ENCODE measurements around the gene SNX24. TPM values are rescaled to one million over a fixed set of nuclear protein-coding genes. Genes with fewer than 3 reads are reported as not detected.

Gene SNX24
- total RNA-seq, 1 experiment from 2014 or later = 22.3 TPM

DNA sequence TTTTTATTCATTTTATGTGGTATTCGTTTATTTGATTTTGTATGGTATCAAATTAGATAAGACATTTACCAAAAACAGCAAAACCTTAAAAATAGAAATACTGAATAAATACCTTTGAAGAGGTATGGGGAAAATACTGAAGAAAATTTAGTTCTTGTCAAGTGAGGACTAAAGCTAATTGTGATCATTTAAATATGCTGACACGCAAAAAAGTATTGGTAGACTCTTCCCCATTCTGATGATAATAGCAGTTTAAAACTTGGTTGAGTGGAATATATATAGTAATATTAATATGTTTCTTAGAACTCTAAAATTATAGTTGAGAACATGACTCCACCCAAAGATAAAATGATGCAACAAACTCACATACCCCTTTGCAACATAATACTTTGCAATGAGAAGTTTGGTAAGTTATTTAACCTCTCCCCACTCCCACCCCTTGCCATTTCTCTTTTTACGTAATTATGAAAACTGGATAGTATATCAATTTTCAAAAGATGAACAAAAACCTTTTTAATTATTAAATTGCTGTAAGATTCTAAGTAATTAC lies 30.1 kb upstream of the SNX24 start:
- Histone ChIP-seq H3K79me2 (ENCODE audit: low read depth) (no peaks in the 10 kb centered on the region), H4K20me1 (ENCODE audit: insufficient read depth) (0 out of 2 replicates have a peak, but pooled peaks cover 3% of the 10 kb centered on the region), H3K4me1 (replicated peaks; ENCODE audit: insufficient read depth) (no peaks in the 10 kb centered on the region), H3K4me2 (no peak overlapping the region), H3F3A (ENCODE audit: insufficient read depth, low read depth) (no peaks in the 10 kb centered on the region), H3K36me3 (ENCODE audit: low read depth) (no peaks in the 10 kb centered on the region; the same call in 1 of the 2 replicates), H2AFZ (no peak overlapping the region), H3K27ac (no peak overlapping the region), H3K9me3 (ENCODE audit: insufficient read depth, low read depth) (no peaks in the 10 kb centered on the region), H3K27me3 (ENCODE audit: insufficient read depth, low read depth) (no peaks in the 10 kb centered on the region), H3K4me3 (no peak overlapping the region), H3K9me2 (ENCODE audit: insufficient read depth) (no peaks in the 10 kb centered on the region)
- POLR2A ChIA-PET (ENCODE audit: unreplicated experiment) = no interaction called here
- intact Hi-C loops (cut with micrococcal nuclease; ENCODE audit: unreplicated experiment) = no loop called here
- CTCF ChIA-PET = no interaction called here
- no TSS peak for BruUV-seq (replicated peaks)
- TF ChIP-seq, protein P1, sequence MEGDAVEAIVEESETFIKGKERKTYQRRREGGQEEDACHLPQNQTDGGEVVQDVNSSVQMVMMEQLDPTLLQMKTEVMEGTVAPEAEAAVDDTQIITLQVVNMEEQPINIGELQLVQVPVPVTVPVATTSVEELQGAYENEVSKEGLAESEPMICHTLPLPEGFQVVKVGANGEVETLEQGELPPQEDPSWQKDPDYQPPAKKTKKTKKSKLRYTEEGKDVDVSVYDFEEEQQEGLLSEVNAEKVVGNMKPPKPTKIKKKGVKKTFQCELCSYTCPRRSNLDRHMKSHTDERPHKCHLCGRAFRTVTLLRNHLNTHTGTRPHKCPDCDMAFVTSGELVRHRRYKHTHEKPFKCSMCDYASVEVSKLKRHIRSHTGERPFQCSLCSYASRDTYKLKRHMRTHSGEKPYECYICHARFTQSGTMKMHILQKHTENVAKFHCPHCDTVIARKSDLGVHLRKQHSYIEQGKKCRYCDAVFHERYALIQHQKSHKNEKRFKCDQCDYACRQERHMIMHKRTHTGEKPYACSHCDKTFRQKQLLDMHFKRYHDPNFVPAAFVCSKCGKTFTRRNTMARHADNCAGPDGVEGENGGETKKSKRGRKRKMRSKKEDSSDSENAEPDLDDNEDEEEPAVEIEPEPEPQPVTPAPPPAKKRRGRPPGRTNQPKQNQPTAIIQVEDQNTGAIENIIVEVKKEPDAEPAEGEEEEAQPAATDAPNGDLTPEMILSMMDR (conservative IDR thresholded peaks at IDR 0.05) = no peak
- TF ChIP-seq EZH2 (IDR thresholded peaks at IDR 0.05; ENCODE audit: low read depth) = no peak
- no peak for DNase-seq

DNA sequence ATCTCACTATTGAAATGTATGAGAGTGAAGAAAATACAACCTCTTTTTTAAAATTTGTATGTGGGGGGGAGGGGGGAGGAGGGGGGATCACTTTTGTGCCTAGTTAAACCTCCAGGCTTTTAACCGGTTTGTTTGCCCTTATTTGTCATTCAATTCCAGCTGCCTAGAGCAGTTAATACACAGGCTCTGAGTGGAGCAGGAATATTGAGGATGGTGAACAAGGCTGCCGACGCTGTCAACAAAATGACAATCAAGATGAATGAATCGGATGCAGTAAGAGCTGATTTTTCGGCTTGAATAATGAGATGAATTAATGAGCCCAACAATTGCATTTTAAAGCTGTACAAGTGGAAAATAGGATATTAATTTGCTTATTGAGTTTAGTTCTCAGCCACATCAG lies 28.7 kb upstream of the SNX24 start:
- Histone ChIP-seq H3K27ac (no peak overlapping the region), H3K9me2 (ENCODE audit: insufficient read depth) (no peaks in the 10 kb centered on the region), H3K9me3 (ENCODE audit: insufficient read depth, low read depth) (no peaks in the 10 kb centered on the region), H3K4me3 (no peak overlapping the region), H3K4me2 (no peak overlapping the region), H3K27me3 (ENCODE audit: insufficient read depth, low read depth) (no peaks in the 10 kb centered on the region), H4K20me1 (ENCODE audit: insufficient read depth) (0 out of 2 replicates have a peak, but pooled peaks cover 3% of the 10 kb centered on the region), H3K4me1 (replicated peaks; ENCODE audit: insufficient read depth) (no peaks in the 10 kb centered on the region), H3K79me2 (ENCODE audit: low read depth) (no peaks in the 10 kb centered on the region), H3K36me3 (ENCODE audit: low read depth) (no peaks in the 10 kb centered on the region; the same call in 1 of the 2 replicates), H3F3A (ENCODE audit: insufficient read depth, low read depth) (no peaks in the 10 kb centered on the region), H2AFZ (no peak overlapping the region)
- no peak for TF ChIP-seq EZH2 (IDR thresholded peaks at IDR 0.05; ENCODE audit: low read depth)
- TF ChIP-seq, protein P1 (conservative IDR thresholded peaks at IDR 0.05) = no peak
- DNase-seq = no peak
- BruUV-seq (replicated peaks) = no TSS peak
- CTCF ChIA-PET = no interaction called here
- POLR2A ChIA-PET (ENCODE audit: unreplicated experiment) = no interaction called here
- intact Hi-C loops (cut with micrococcal nuclease; ENCODE audit: unreplicated experiment) = no loop called here

DNA sequence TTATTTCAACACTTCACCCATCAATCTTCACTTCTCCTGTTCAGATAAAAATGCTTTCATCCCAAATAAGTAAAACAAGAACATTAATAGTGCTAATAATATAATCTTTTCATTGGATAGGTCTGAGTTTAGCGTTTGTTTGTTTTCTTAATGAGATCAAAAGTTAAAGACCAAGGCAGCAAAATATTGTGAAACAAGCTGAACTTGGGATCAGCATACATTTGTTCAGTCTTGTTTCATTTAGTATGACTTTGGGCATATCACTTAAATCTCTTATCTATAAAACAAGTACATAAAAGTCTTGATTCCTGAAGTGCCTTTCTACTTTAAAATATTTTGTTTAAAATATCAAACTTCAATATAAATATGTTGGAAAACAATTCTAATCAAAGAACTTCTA lies 13.4 kb upstream of the SNX24 start:
- intact Hi-C loops (cut with micrococcal nuclease; ENCODE audit: unreplicated experiment) = no loop called here
- peaks cover 2% of the 10 kb centered on the region; the same call in 1 of the 2 replicates for H3K36me3 ChIP-seq (ENCODE audit: low read depth)
- CTCF ChIA-PET = no interaction called here
- no peak overlapping the region for H3K4me2 ChIP-seq
- H3K27ac ChIP-seq = no peak overlapping the region
- BruUV-seq (replicated peaks) = no TSS peak
- POLR2A ChIA-PET (ENCODE audit: unreplicated experiment) = no interaction called here
- no peak overlapping the region for H2AFZ ChIP-seq
- no peaks in the 10 kb centered on the region for H3K79me2 ChIP-seq (ENCODE audit: low read depth)
- TF ChIP-seq, protein P1 (conservative IDR thresholded peaks at IDR 0.05) = no peak
- TF ChIP-seq EZH2 (IDR thresholded peaks at IDR 0.05; ENCODE audit: low read depth) = no peak
- H3K27me3 ChIP-seq (ENCODE audit: insufficient read depth, low read depth) = no peaks in the 10 kb centered on the region
- no peaks in the 10 kb centered on the region for H3K9me3 ChIP-seq (ENCODE audit: insufficient read depth, low read depth)
- H3F3A ChIP-seq (ENCODE audit: insufficient read depth, low read depth) = no peaks in the 10 kb centered on the region
- H3K9me2 ChIP-seq (ENCODE audit: insufficient read depth) = no peaks in the 10 kb centered on the region
- H4K20me1 ChIP-seq (ENCODE audit: insufficient read depth) = no peaks in the 10 kb centered on the region
- H3K4me3 ChIP-seq = no peak overlapping the region
- no peak for DNase-seq
- no peaks in the 10 kb centered on the region for H3K4me1 ChIP-seq (replicated peaks; ENCODE audit: insufficient read depth)

Measured in PC-9 (cell line).